B cell (primary cell): ENCODE results near the gene VPS13D.

Experiments
- EZH2 ChIP-seq: IDR thresholded peaks from 2 replicates; pipeline ENCODE4 v1.6.1; 2012; ENCODE audit warnings: borderline replicate concordance, low read depth, mild to moderate bottlenecking, moderate library complexity, low read length; ENCODE audit not compliant: insufficient read depth, poor library complexity, severe bottlenecking
- TF ChIP-seq, protein P1 (sequence below): fragments of 200-600 bp; IDR thresholded peaks from one replicate; pipeline ENCODE4 v1.8.0; 2022; ENCODE audit warnings: antibody characterized with exemption, mild to moderate bottlenecking

DNA sequence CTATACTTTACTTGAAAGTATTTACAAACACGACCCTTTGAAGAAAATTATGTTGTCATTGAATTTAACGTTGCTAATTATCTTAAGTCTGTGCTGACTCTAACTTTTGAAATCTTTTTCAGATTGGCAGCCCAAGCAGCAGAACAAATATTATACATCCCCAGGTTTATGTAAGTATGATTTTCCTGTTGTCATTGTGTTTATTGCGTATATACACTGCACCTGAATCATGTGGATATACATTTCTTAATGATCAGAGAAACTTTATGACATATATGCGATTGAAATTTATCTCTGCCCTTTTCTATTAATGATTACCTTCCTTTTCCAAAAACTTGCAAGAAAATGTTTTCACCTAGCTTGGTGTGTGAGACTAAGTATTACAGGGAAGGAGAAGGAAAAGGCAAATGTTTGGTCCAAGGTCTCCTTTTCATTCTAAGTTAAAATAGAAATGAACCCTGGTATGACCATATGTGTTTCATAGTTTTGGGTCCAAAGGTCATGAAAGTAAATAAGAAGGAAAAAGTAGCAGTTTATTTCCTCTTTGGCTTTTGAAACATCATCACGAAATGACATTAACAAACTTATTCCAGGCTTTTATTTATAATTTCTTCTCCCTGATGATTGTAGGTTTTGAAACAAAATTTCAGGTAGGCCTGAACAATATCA, 116.8 kb downstream of the VPS13D start:
- TF ChIP-seq, protein P1, sequence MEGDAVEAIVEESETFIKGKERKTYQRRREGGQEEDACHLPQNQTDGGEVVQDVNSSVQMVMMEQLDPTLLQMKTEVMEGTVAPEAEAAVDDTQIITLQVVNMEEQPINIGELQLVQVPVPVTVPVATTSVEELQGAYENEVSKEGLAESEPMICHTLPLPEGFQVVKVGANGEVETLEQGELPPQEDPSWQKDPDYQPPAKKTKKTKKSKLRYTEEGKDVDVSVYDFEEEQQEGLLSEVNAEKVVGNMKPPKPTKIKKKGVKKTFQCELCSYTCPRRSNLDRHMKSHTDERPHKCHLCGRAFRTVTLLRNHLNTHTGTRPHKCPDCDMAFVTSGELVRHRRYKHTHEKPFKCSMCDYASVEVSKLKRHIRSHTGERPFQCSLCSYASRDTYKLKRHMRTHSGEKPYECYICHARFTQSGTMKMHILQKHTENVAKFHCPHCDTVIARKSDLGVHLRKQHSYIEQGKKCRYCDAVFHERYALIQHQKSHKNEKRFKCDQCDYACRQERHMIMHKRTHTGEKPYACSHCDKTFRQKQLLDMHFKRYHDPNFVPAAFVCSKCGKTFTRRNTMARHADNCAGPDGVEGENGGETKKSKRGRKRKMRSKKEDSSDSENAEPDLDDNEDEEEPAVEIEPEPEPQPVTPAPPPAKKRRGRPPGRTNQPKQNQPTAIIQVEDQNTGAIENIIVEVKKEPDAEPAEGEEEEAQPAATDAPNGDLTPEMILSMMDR, result no peak
- no peak for TF ChIP-seq EZH2
